Measurements from ENCODE around the gene CTNND2.

The CTNND2 gene

DNA sequence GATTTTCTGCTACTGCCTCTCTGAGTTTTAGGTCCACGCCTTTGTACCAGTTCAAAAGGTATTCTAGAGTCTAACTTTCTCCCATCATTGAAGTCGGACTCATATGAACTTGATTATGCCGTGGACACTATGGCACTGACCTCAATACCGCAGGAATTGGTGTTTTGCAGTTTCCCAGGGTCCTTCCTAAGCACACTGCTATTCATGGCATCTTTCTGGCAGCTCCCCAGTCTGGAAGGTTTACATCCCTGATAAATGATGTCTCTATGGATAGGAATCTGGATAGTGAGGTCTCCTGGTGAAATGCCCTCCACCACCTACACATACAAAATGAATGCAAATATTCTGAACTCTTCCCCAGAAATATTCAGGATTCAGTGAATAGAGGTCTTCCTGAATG, 422.2 kb downstream of the CTNND2 start:
- peaks cover 28% of the 10 kb centered on the region for H3K4me1 ChIP-seq (ENCODE audit: control insufficient read depth, insufficient read depth, low read length, unreplicated experiment)
- H2AFZ ChIP-seq (ENCODE audit: low read length, unreplicated experiment): no peak overlapping the region
- H3K27me3 ChIP-seq (ENCODE audit: insufficient read depth, low read length): no peaks in the 10 kb centered on the region
- no peaks in the 10 kb centered on the region for H3K36me3 ChIP-seq (ENCODE audit: insufficient read depth, low read length)
- no peaks in the 10 kb centered on the region for H3K79me2 ChIP-seq (ENCODE audit: control insufficient read depth, insufficient read depth, low read length, unreplicated experiment)
- no peak overlapping the region for H3K4me3 ChIP-seq (ENCODE audit: low read depth, low read length)
- H3K27ac ChIP-seq (ENCODE audit: low read depth, low read length): no peak overlapping the region

DNA sequence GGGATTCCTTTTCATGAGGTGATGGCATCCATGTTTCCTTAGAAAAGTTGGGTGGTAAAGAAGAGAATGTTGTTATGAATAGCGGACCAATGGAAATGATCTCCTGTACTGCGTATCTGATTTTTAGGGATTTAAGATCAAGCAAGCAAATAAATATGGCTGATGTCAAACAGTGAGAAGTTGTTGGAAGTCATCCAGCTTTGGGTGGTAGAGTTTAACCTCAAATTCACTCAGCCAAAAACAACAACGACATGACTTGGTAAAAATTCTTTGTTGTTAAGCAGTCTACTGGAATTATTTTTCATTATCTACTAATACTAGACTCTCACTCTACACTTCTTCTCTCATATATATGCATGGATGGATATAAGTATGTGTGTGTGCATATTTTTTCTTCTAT, 426.5 kb downstream of the CTNND2 start:
- H3K36me3 ChIP-seq (ENCODE audit: insufficient read depth, low read length): no peaks in the 10 kb centered on the region
- no peak overlapping the region for H2AFZ ChIP-seq (ENCODE audit: low read length, unreplicated experiment)
- H3K27ac ChIP-seq (ENCODE audit: low read depth, low read length): no peak overlapping the region
- H3K27me3 ChIP-seq (ENCODE audit: insufficient read depth, low read length): no peaks in the 10 kb centered on the region
- no peaks in the 10 kb centered on the region for H3K79me2 ChIP-seq (ENCODE audit: control insufficient read depth, insufficient read depth, low read length, unreplicated experiment)
- peaks cover 13% of the 10 kb centered on the region for H3K4me1 ChIP-seq (ENCODE audit: control insufficient read depth, insufficient read depth, low read length, unreplicated experiment)
- no peak overlapping the region for H3K4me3 ChIP-seq (ENCODE audit: low read depth, low read length)

DNA sequence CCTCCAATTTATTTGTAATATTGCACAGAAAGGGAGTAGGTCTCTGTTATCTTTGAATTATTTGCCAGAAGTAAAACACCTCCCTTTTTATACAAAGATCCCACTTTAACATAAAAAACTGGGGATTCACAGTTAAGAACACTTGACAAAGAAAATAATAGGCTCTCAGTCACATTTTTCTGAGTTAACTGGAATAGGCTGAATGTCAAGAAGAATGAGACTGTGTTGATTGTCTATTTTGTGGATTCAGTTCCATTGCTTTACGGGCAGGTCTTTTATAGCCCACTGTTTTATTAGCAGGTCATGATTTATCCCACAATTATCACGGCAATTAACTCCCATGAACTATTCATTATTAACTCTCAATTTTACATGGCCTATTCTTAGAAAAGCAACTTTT, 427.4 kb downstream of the CTNND2 start:
- Histone ChIP-seq H3K36me3 (ENCODE audit: insufficient read depth, low read length) (no peaks in the 10 kb centered on the region), H2AFZ (ENCODE audit: low read length, unreplicated experiment) (no peak overlapping the region), H3K27me3 (ENCODE audit: insufficient read depth, low read length) (no peaks in the 10 kb centered on the region), H3K4me3 (ENCODE audit: low read depth, low read length) (no peak overlapping the region), H3K27ac (ENCODE audit: low read depth, low read length) (no peak overlapping the region), H3K4me1 (ENCODE audit: control insufficient read depth, insufficient read depth, low read length, unreplicated experiment) (peaks cover 13% of the 10 kb centered on the region), H3K79me2 (ENCODE audit: control insufficient read depth, insufficient read depth, low read length, unreplicated experiment) (no peaks in the 10 kb centered on the region)

DNA sequence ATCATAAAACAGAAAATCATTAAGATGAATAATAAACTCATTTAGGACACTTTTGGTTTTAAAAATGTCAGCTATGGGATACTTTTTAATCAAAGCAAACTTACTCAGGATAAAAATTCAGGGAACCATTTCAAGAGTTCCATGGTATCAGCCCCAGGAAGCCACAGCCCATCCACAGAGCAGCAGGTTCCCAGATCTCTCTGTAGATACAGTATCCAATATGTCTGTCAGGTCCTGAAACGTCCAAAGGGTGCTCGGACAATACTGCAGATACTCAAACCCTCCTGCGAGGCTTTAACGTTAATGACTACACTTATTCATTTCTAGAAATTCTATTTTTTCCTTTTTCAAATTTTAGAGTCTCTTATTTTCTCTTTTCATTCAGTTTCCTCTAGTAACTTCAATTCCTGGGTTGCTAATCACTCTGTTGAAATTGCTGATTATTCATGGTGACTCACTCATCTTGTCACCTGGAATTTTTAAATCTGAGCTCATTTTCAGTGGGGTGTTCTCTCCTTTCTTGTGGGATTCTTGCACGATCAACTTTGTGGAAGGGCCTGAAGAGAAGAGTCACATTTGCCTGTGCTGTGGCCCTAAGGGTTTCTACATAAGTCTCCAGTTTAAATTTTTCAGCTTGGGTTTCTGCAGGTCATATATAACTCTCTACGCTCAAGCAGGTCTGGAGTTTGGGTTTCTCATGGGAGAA, 435.8 kb downstream of the CTNND2 start:
- Histone ChIP-seq H3K36me3 (ENCODE audit: insufficient read depth, low read length) (no peaks in the 10 kb centered on the region), H3K4me1 (ENCODE audit: control insufficient read depth, insufficient read depth, low read length, unreplicated experiment) (peaks cover 20% of the 10 kb centered on the region), H3K4me3 (ENCODE audit: low read depth, low read length) (no peak overlapping the region), H2AFZ (ENCODE audit: low read length, unreplicated experiment) (no peak overlapping the region), H3K27me3 (ENCODE audit: insufficient read depth, low read length) (no peaks in the 10 kb centered on the region), H3K27ac (ENCODE audit: low read depth, low read length) (no peak overlapping the region), H3K79me2 (ENCODE audit: control insufficient read depth, insufficient read depth, low read length, unreplicated experiment) (no peaks in the 10 kb centered on the region)

DNA sequence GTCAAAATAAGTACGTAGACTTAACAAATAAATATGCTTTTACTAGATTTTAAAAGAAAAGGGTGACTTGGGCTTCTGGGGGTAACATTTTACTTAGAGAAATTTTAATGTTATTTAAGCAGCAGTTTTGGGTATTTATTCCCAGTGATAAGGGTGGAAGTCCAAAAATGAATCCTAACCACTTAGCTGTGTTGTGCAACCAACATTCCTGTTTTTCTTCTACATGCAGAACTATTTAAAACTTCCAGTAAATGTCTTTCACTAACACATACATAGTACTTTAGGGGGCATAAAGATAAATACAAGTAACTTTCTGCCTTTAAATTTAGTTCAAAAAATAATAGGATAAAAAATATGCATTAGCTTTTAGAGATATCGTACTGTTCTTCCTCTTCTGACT, 436.7 kb downstream of the CTNND2 start:
- no peak overlapping the region for H2AFZ ChIP-seq (ENCODE audit: low read length, unreplicated experiment)
- H3K4me3 ChIP-seq (ENCODE audit: low read depth, low read length): no peak overlapping the region
- no peaks in the 10 kb centered on the region for H3K27me3 ChIP-seq (ENCODE audit: insufficient read depth, low read length)
- no peaks in the 10 kb centered on the region for H3K79me2 ChIP-seq (ENCODE audit: control insufficient read depth, insufficient read depth, low read length, unreplicated experiment)
- H3K27ac ChIP-seq (ENCODE audit: low read depth, low read length): no peak overlapping the region
- peaks cover 20% of the 10 kb centered on the region for H3K4me1 ChIP-seq (ENCODE audit: control insufficient read depth, insufficient read depth, low read length, unreplicated experiment)
- H3K36me3 ChIP-seq (ENCODE audit: insufficient read depth, low read length): no peaks in the 10 kb centered on the region

DNA sequence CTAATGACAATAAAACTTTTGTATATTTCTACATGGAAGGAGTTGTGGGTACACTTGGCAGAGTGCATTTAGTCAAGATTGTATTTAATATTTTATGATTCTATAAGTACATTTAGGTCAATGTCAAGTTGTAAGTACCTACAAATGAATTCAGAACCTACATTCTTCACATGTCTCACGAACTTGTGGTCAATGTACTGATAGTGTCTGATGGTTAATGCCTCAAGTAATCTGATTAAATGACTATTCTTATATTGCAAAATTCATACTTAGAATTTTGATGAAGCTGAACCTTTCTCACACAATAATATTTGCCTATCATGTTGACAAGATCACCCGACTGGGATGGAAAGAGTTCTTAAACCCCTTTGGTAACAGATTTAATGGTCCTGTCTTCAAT, 444.5 kb downstream of the CTNND2 start:
- no peaks in the 10 kb centered on the region for H3K27me3 ChIP-seq (ENCODE audit: insufficient read depth, low read length)
- H3K4me1 ChIP-seq (ENCODE audit: control insufficient read depth, insufficient read depth, low read length, unreplicated experiment): no peaks in the 10 kb centered on the region
- no peak overlapping the region for H3K27ac ChIP-seq (ENCODE audit: low read depth, low read length)
- no peaks in the 10 kb centered on the region for H3K79me2 ChIP-seq (ENCODE audit: control insufficient read depth, insufficient read depth, low read length, unreplicated experiment)
- no peaks in the 10 kb centered on the region for H3K36me3 ChIP-seq (ENCODE audit: insufficient read depth, low read length)
- no peak overlapping the region for H2AFZ ChIP-seq (ENCODE audit: low read length, unreplicated experiment)
- no peak overlapping the region for H3K4me3 ChIP-seq (ENCODE audit: low read depth, low read length)

DNA sequence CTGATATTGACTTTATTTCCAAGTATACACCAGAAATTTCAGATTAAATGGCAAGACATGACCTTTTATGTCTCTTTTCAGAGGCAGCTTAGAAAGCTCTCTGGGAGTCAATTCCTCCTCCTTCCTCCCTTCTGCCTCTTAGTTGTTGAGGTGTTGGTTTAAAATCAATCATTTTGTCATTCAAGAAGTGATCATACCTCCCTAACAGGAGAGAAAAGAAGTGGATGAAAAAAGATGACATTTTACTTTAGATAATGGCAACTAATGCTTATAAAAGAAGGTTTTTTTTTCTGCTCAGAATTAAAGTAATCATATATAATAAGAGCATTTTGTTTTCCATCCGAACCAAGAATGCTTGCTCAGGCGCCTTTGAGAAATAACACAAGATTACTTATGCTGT, 448.7 kb downstream of the CTNND2 start:
- no peaks in the 10 kb centered on the region for H3K4me1 ChIP-seq (ENCODE audit: control insufficient read depth, insufficient read depth, low read length, unreplicated experiment)
- no peaks in the 10 kb centered on the region for H3K27me3 ChIP-seq (ENCODE audit: insufficient read depth, low read length)
- no peak overlapping the region for H3K27ac ChIP-seq (ENCODE audit: low read depth, low read length)
- no peaks in the 10 kb centered on the region for H3K36me3 ChIP-seq (ENCODE audit: insufficient read depth, low read length)
- H3K79me2 ChIP-seq (ENCODE audit: control insufficient read depth, insufficient read depth, low read length, unreplicated experiment): no peaks in the 10 kb centered on the region
- no peak overlapping the region for H3K4me3 ChIP-seq (ENCODE audit: low read depth, low read length)
- no peak overlapping the region for H2AFZ ChIP-seq (ENCODE audit: low read length, unreplicated experiment)

DNA sequence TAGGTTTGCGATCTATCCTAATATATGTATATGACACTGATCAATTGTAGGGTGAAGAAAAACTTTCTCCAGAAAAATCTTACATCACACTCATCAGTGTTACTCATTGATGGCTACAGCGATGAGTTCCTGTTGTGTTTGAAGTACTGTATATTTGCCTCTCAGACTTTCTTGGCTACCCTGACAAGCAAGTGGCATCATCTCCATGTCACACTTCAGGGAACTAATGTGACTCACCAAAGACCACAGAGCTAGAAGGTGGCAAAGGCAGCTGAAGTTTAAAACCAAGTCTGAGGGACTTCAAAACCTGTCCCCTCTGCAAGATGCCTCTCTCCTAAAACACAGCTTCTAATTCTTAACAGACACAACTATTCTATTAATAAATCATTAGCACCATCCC, 451.4 kb downstream of the CTNND2 start:
- H3K36me3 ChIP-seq (ENCODE audit: insufficient read depth, low read length): no peaks in the 10 kb centered on the region
- no peaks in the 10 kb centered on the region for H3K27me3 ChIP-seq (ENCODE audit: insufficient read depth, low read length)
- H3K4me3 ChIP-seq (ENCODE audit: low read depth, low read length): no peak overlapping the region
- no peaks in the 10 kb centered on the region for H3K4me1 ChIP-seq (ENCODE audit: control insufficient read depth, insufficient read depth, low read length, unreplicated experiment)
- H3K27ac ChIP-seq (ENCODE audit: low read depth, low read length): no peak overlapping the region
- no peak overlapping the region for H2AFZ ChIP-seq (ENCODE audit: low read length, unreplicated experiment)
- H3K79me2 ChIP-seq (ENCODE audit: control insufficient read depth, insufficient read depth, low read length, unreplicated experiment): no peaks in the 10 kb centered on the region

DNA sequence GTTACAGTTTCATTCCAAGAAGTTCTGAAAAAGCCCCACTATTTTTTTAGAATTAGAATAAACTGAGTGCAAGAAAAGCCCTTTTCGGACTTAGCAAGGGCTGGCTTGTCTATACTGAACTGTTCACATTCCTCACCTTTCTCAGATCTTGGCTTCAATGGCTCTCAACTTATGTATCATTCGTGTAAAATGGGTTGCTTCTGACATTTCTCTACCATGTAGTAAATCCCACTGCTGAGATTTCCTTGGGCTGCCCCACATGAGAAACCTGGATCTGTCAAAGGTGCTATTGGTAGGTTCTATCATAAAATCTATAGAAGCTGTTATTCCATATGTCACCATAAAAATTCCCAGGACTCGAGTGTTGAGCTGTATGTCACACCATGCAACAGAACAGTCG, 454.3 kb downstream of the CTNND2 start:
- H3K27ac ChIP-seq (ENCODE audit: low read depth, low read length): no peak overlapping the region
- no peaks in the 10 kb centered on the region for H3K27me3 ChIP-seq (ENCODE audit: insufficient read depth, low read length)
- H3K4me3 ChIP-seq (ENCODE audit: low read depth, low read length): no peak overlapping the region
- no peak overlapping the region for H2AFZ ChIP-seq (ENCODE audit: low read length, unreplicated experiment)
- H3K4me1 ChIP-seq (ENCODE audit: control insufficient read depth, insufficient read depth, low read length, unreplicated experiment): no peaks in the 10 kb centered on the region
- H3K79me2 ChIP-seq (ENCODE audit: control insufficient read depth, insufficient read depth, low read length, unreplicated experiment): no peaks in the 10 kb centered on the region
- no peaks in the 10 kb centered on the region for H3K36me3 ChIP-seq (ENCODE audit: insufficient read depth, low read length)

DNA sequence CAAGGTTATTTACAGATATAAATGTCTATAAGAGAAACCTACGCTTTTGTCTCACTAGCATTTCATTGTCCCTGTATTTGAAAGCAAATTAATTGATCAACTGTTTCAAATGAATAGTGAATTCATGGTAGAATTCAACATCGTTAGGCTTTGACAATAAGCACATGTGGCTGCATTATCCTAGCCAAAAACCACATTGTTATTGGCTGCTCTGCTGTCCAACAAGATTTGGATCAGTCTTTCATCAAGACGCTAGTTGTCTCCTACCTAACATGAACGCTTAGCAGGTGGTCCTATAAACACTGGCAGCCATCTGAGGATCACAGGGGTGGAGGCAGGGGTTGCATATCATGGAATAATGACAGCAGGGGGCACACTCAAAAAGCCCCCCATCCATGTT, 455.0 kb downstream of the CTNND2 start:
- H3K36me3 ChIP-seq (ENCODE audit: insufficient read depth, low read length): no peaks in the 10 kb centered on the region
- H3K27ac ChIP-seq (ENCODE audit: low read depth, low read length): no peak overlapping the region
- H3K27me3 ChIP-seq (ENCODE audit: insufficient read depth, low read length): no peaks in the 10 kb centered on the region
- no peaks in the 10 kb centered on the region for H3K4me1 ChIP-seq (ENCODE audit: control insufficient read depth, insufficient read depth, low read length, unreplicated experiment)
- H3K79me2 ChIP-seq (ENCODE audit: control insufficient read depth, insufficient read depth, low read length, unreplicated experiment): no peaks in the 10 kb centered on the region
- H3K4me3 ChIP-seq (ENCODE audit: low read depth, low read length): no peak overlapping the region
- H2AFZ ChIP-seq (ENCODE audit: low read length, unreplicated experiment): no peak overlapping the region

DNA sequence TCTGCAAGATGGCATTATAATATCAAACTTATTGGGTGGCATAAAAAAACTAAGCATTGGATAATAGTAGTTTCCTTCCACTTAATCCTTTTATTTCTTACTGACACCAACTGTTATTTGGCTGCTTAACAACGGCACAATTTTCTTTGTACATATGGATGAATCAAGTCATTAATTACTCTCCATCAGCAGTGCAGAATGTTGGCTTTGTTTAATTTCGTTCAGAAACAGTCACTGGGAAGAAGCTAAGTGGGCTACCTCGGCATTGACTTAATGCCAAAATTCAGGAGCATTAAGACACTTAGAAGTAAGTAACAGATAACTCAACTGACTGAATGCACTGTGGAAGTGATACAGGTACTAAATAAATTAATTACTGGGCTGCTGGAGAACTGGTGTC, 460.4 kb downstream of the CTNND2 start:
- Histone ChIP-seq H3K36me3 (ENCODE audit: insufficient read depth, low read length) (no peaks in the 10 kb centered on the region), H3K4me1 (ENCODE audit: control insufficient read depth, insufficient read depth, low read length, unreplicated experiment) (no peaks in the 10 kb centered on the region), H3K79me2 (ENCODE audit: control insufficient read depth, insufficient read depth, low read length, unreplicated experiment) (no peaks in the 10 kb centered on the region), H3K27me3 (ENCODE audit: insufficient read depth, low read length) (no peaks in the 10 kb centered on the region), H2AFZ (ENCODE audit: low read length, unreplicated experiment) (no peak overlapping the region), H3K4me3 (ENCODE audit: low read depth, low read length) (no peak overlapping the region), H3K27ac (ENCODE audit: low read depth, low read length) (no peak overlapping the region)
